Mucosa of rectum (tissue), 2 donors: ENCODE data around the gene SAT2.

ENCODE experiments used
- H3K27ac ChIP-seq, 2 donors: one replicate each; pipeline ENCODE4 v1.7.0; 2013; ENCODE audit warnings: inconsistent platforms in 2 of 2, low read depth in 2 of 2, low read length in 2 of 2
- H3K27me3 ChIP-seq, 2 donors: one replicate each; pipeline ENCODE4 v1.7.0; 2013; ENCODE audit warnings: low read length in 2 of 2; ENCODE audit not compliant: control insufficient read depth in 2 of 2, insufficient read depth in 2 of 2
- H3K36me3 ChIP-seq, 2 donors: one replicate each; pipeline ENCODE4 v1.7.0; 2013; ENCODE audit warnings: low read length in 2 of 2; ENCODE audit not compliant: control insufficient read depth in 2 of 2, insufficient read depth in 2 of 2
- H3K4me1 ChIP-seq, 2 donors: one replicate each; pipeline ENCODE4 v1.7.0; 2013; ENCODE audit warnings: low read length in 2 of 2, mild to moderate bottlenecking in 1 of 2; ENCODE audit not compliant: control insufficient read depth in 2 of 2, insufficient read depth in 2 of 2
- H3K4me3 ChIP-seq, 2 donors: one replicate each; pipeline ENCODE4 v1.7.0; 2013; ENCODE audit warnings: low read length in 2 of 2
- H3K9ac ChIP-seq, 2 donors: one replicate each; pipeline ENCODE4 v1.7.0; 2013; ENCODE audit warnings: low read length in 2 of 2, low read depth in 1 of 2, mild to moderate bottlenecking in 1 of 2
- H3K9me3 ChIP-seq, 2 donors: one replicate each; pipeline ENCODE4 v1.7.0; 2013; ENCODE audit warnings: low read length in 2 of 2; ENCODE audit not compliant: control insufficient read depth in 2 of 2
- donor health status: healthy.
- donor health status: Normal muscosa, but diverticular disease.

The SAT2 gene

GRCh38 chr17:7593296-7593695, 34.3 kb downstream of the SAT2 start:
- H3K27me3 ChIP-seq, result no peaks in the 10 kb centered on the region
- no peak overlapping the region for H3K27ac ChIP-seq
- peaks cover 42 to 54% of the 10 kb centered on the region in 2 donors for H3K36me3 ChIP-seq
- no peak overlapping the region for H3K4me3 ChIP-seq
- H3K4me1 ChIP-seq, result peaks cover 4 to 9% of the 10 kb centered on the region in 2 donors
- H3K9ac ChIP-seq, result no peak overlapping the region
- H3K9me3 ChIP-seq, result no peaks in the 10 kb centered on the region

- H3K27me3 ChIP-seq, result no peaks in the 10 kb centered on the region
- H3K27ac ChIP-seq, result no peak overlapping the region
- no peak overlapping the region for H3K9ac ChIP-seq
- peaks cover 48 to 60% of the 10 kb centered on the region in 2 donors for H3K36me3 ChIP-seq
- peaks cover 4 to 11% of the 10 kb centered on the region in 2 donors for H3K4me1 ChIP-seq
- no peak overlapping the region for H3K4me3 ChIP-seq
- no peaks in the 10 kb centered on the region for H3K9me3 ChIP-seq
These were observed 35.1 kb downstream of the SAT2 start for GRCh38 chr17:7592422-7593021.

DNA sequence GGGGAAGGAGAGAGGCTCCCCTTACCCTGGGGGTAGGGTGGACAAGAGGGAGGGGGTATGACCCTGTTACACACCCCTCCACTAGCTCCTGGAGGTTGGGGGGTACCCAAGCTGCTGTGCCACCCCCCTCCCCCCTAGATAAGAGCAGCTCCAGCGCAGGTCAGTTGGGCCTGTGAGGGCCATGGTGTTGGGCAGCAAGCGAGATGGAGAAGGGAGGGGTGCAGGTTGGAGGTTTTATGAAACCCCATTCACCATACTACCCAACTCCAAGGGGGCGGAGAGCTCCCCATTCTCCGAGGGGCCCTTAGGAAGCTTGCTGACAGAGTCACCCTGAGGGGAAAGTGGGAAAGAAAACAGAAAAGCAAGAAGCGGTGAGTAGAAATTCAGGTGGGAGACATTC, 36.0 kb downstream of the SAT2 start:
- no peaks in the 10 kb centered on the region for H3K27me3 ChIP-seq
- H3K9ac ChIP-seq, result no peak overlapping the region
- no peak overlapping the region for H3K27ac ChIP-seq
- peaks cover 4 to 11% of the 10 kb centered on the region in 2 donors for H3K4me1 ChIP-seq
- no peak overlapping the region for H3K4me3 ChIP-seq
- H3K9me3 ChIP-seq, result no peaks in the 10 kb centered on the region
- peaks cover 57 to 65% of the 10 kb centered on the region in 2 donors for H3K36me3 ChIP-seq

DNA sequence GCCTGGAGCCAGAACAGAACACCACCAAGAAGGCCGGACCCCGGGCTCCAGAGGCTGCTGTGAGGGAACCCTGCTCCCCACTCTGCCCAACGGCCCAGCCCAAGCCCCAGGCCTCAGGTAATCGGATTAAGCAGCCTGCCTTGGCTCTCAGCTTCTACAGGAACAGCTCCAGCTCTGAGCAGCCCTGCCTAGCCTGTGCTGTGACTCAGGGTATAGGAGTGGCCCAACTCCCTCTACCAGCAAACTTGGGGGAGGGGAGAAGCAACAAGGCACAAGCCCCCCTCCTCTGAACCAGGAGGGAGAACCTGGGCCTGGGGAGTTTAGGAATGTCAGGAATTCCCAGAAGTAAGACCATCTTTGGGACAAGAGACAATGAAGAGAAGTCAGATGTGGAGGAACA, 36.9 kb downstream of the SAT2 start:
- H3K4me1 ChIP-seq, result peaks cover 4 to 11% of the 10 kb centered on the region in 2 donors
- H3K27ac ChIP-seq, result no peak overlapping the region
- H3K27me3 ChIP-seq, result no peaks in the 10 kb centered on the region
- no peaks in the 10 kb centered on the region for H3K9me3 ChIP-seq
- no peak overlapping the region for H3K9ac ChIP-seq
- H3K4me3 ChIP-seq, result no peak overlapping the region
- H3K36me3 ChIP-seq, result peaks cover 52 to 60% of the 10 kb centered on the region in 2 donors

GRCh38 chr17:7589891-7590691, 37.5 kb downstream of the SAT2 start, which contains the start of gene SOX15:
Gene SOX15, minus strand, starts transcription at chr17:7590094. Its CDS starts 418 bp downstream, at chr17:7589676.
- no peaks in the 10 kb centered on the region for H3K27me3 ChIP-seq
- H3K4me3 ChIP-seq, result peak within 1 kb of the TSS; percentile 31 to 45
- no peaks in the 10 kb centered on the region for H3K9me3 ChIP-seq
- peak within 1 kb of the TSS; percentile 32 to 50 for H3K9ac ChIP-seq
- peak within 1 kb of the TSS in 1 of 2 donors; percentile 43 for H3K27ac ChIP-seq
- H3K36me3 ChIP-seq, result peaks cover 45 to 54% of the 10 kb centered on the region in 2 donors
- peaks cover 4 to 11% of the 10 kb centered on the region in 2 donors for H3K4me1 ChIP-seq

GRCh38 chr17:7589204-7589868, 38.3 kb downstream of the SAT2 start:
- Histone ChIP-seq H3K36me3 (peaks cover 40 to 46% of the 10 kb centered on the region in 2 donors), H3K9me3 (no peaks in the 10 kb centered on the region), H3K4me3 (peak overlapping the region; percentile 31 to 45), H3K9ac (peak overlapping the region; percentile 32 to 50), H3K4me1 (peaks cover 6 to 11% of the 10 kb centered on the region in 2 donors), H3K27me3 (no peaks in the 10 kb centered on the region), H3K27ac (peak overlapping the region in 1 of 2 donors; percentile 43)

DNA sequence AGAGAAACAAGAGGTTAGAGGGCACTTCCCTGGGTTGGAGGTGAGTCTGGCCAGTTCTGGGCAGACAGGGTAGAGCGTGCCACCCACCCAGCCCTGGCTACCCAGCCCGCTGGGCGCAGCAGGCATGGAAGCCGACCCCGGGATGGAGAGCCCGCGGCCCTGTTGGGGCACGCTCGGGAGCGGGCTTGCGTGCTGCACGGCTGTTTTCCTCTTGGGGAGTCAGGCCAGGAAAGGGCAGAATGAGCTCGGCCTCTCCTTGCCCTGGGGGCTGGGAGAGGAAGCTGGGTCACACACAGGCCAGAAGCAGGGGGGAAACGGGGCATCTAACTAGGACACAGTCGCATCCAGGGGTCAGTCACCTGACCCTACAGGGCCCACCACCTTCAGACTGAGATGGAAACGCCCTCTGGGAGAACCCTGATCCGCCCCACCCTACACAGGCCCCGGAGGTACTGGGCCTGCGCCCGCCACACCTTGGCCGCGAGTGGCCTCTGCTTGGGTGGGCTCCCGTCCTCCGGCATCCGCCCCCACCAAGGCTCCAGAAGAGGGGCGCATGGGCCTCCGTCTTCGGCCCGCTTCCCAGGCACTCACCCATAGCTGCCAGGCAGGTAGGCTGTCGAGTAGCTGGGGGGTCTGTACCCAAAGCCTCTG, 38.9 kb downstream of the SAT2 start:
- H3K4me1 ChIP-seq, result peaks cover 8 to 11% of the 10 kb centered on the region in 2 donors
- H3K9me3 ChIP-seq, result no peaks in the 10 kb centered on the region
- H3K9ac ChIP-seq, result peak overlapping the region; percentile 32 to 50
- H3K4me3 ChIP-seq, result peak overlapping the region; percentile 31 to 37
- peaks cover 33 to 40% of the 10 kb centered on the region in 2 donors for H3K36me3 ChIP-seq
- H3K27ac ChIP-seq, result peak overlapping the region in 1 of 2 donors; percentile 43
- H3K27me3 ChIP-seq, result no peaks in the 10 kb centered on the region

GRCh38 chr17:7587420-7588151, 40.0 kb downstream of the SAT2 start:
- H3K27ac ChIP-seq, result no peak overlapping the region

DNA sequence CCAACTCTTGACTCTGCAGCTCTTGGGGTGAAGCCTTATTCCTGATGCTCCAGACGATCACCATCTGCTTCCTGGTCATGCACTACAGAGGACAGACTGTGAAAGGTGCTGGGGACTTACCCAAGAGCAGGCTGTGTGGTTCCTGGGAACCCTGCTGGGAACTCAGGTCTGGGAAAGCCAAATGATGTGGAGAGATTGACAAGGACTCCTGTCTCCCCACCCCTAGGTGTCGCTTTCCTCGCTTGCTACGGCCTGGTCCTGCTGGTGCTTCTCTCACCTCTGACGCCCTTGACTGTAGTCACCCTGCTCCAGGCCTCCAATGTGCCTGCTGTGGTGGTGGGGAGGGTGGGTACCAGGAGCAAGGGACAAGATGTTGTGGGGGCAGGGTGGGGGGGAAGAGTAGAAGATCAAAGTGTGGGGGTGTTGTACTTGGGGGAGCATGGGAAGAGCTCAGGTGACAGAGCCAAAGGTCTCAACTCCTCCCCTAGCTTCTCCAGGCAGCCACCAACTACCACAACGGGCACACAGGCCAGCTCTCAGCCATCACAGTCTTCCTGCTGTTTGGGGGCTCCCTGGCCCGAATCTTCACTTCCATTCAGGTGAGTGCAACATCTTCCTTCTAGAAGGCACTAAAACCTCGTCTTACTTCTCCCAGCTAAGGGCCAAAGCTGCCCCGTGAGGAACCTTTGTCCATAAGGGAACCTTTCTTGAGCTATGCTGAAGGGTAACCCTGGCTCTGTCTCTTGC, 40.8 kb downstream of the SAT2 start:
- no peaks in the 10 kb centered on the region for H3K27me3 ChIP-seq
- H3K9ac ChIP-seq, result peak overlapping the region in 1 of 2 donors; percentile 8
- no peaks in the 10 kb centered on the region for H3K9me3 ChIP-seq
- H3K27ac ChIP-seq, result no peak overlapping the region
- peak overlapping the region in 1 of 2 donors; percentile 15 for H3K4me3 ChIP-seq
- peaks cover 20 to 26% of the 10 kb centered on the region in 2 donors for H3K4me1 ChIP-seq
- peaks cover 17 to 22% of the 10 kb centered on the region in 2 donors for H3K36me3 ChIP-seq

More at GRCh38 chr17:7587420-7588151, 40.0 kb downstream of the SAT2 start:
- peaks cover 24 to 29% of the 10 kb centered on the region in 2 donors for H3K36me3 ChIP-seq
- no peaks in the 10 kb centered on the region for H3K9me3 ChIP-seq
- no peak overlapping the region for H3K9ac ChIP-seq
- H3K4me3 ChIP-seq, result no peak overlapping the region
- H3K27me3 ChIP-seq, result no peaks in the 10 kb centered on the region
- peaks cover 17 to 20% of the 10 kb centered on the region in 2 donors for H3K4me1 ChIP-seq
